ENCODE measurements around the gene DAO.

The DAO gene

GRCh38 chr12:108947097-108947496, 67.2 kb downstream of the DAO start:
- TF ChIP-seq, protein P1, sequence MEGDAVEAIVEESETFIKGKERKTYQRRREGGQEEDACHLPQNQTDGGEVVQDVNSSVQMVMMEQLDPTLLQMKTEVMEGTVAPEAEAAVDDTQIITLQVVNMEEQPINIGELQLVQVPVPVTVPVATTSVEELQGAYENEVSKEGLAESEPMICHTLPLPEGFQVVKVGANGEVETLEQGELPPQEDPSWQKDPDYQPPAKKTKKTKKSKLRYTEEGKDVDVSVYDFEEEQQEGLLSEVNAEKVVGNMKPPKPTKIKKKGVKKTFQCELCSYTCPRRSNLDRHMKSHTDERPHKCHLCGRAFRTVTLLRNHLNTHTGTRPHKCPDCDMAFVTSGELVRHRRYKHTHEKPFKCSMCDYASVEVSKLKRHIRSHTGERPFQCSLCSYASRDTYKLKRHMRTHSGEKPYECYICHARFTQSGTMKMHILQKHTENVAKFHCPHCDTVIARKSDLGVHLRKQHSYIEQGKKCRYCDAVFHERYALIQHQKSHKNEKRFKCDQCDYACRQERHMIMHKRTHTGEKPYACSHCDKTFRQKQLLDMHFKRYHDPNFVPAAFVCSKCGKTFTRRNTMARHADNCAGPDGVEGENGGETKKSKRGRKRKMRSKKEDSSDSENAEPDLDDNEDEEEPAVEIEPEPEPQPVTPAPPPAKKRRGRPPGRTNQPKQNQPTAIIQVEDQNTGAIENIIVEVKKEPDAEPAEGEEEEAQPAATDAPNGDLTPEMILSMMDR (IDR thresholded peaks at IDR 0.05; ENCODE audit: control extremely low read depth, extremely low read depth, low read depth, missing control alignments) = no peak
- ChIA-PET CTCF (interaction anchor here (1.0 to 1.9 kb wide), 3 partner anchors 11 to 283 kb away, joined by 3 to 4 read pairs (median 4); no protein-coding TSS in a partner anchor), POLR2A (no interaction called here)
- DNase-seq (ENCODE audit: extremely low spot score) = no peak

DNA sequence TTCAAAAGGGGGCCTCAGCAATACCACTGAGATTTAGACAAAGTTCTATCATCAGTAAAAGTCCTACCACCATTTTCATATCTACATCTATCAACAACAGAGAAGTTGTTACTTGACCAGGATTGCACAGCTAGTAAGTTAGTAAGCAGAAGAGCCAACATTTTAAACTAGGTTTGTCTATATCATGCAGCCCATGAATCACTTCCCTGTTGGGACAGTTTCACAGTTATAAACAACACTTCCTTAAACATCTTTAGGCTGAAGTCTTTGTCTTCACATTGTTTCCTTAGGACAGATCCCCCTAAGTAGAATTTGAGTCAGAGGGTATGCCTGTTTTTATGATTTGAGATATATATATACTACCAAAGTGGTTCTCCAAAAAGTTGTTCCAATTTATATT, 68.5 kb downstream of the DAO start:
- ChIA-PET CTCF (interaction anchor here (1.3 to 1.9 kb wide), 2 partner anchors 64 to 285 kb away, joined by 4 read pairs; no protein-coding TSS in a partner anchor), POLR2A (interaction anchor here (0.7 kb wide), 1 partner anchor 16 kb away, joined by 4 read pairs; no protein-coding TSS in a partner anchor)
- no peak for DNase-seq (ENCODE audit: extremely low spot score)
- TF ChIP-seq, protein P1 (IDR thresholded peaks at IDR 0.05; ENCODE audit: control extremely low read depth, extremely low read depth, low read depth, missing control alignments) = no peak

DNA sequence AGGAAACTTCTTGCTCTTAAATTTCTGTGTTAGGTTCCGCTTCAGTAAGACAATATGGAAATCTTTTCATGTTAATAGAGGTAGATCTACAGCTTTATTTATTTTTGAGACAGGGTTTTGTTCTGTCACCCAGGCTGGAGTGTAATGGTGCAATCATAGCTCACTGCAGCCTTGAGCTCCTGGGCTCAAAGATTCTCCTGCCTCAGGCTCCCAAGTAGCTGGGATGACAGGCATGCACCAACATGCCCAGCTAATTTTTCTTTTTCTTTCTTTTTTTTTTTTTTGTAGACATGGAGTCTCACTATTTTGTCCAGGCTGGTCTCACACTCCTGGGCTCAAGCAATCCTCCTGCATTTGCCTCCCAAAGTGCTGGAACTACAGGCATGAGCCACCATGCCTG, 70.1 kb downstream of the DAO start:
- CTCF ChIA-PET = interaction anchor here (0.9 to 2.4 kb wide), 18 partner anchors 8 to 410 kb away, joined by 3 to 21 read pairs (median 6); partner anchors contain the start of gene DAO
- POLR2A ChIA-PET = no interaction called here

More for the DNA sequence above, 70.1 kb downstream of the DAO start:
- TF ChIP-seq, protein P1 (IDR thresholded peaks at IDR 0.05; ENCODE audit: control extremely low read depth, extremely low read depth, low read depth, missing control alignments) = no peak
- DNase-seq (ENCODE audit: extremely low spot score) = no peak
